ENCODE data around the gene PPARD. TPM values are rescaled to one million over a fixed set of nuclear protein-coding genes. Genes with fewer than 3 reads are reported as not detected.

PPARD gene
- total RNA-seq, 4 donors from 2014 or later = 6.3 to 16.7 (median 12.0) TPM

GRCh38 chr6:35309611-35310264 is 32.6 kb upstream of the PPARD start:
- ATAC-seq = no peak
- in situ Hi-C loops (cut with MboI; ENCODE audit: low sequenced_read_pairs in 4 of 4) = no loop called here

GRCh38 chr6:35310265-35310831 is 32.0 kb upstream of the PPARD start:
- DNase-seq (no peak), ATAC-seq (no peak)
- in situ Hi-C loops (cut with MboI; ENCODE audit: low sequenced_read_pairs in 4 of 4) = no loop called here
- Histone ChIP-seq H3K27me3 (no peaks in the 10 kb centered on the region), H3K4me1 (no peaks in the 10 kb centered on the region), H3K36me3 (no peaks in the 10 kb centered on the region), H3K9me3 (no peaks in the 10 kb centered on the region), H3K4me3 (no peak overlapping the region), H3K27ac (no peak overlapping the region)
- TF ChIP-seq POLR2A (IDR thresholded peaks at IDR 0.05) = no peak
- no peak for TF ChIP-seq CTCF (IDR thresholded peaks at IDR 0.05 in 4 of 5, conservative IDR thresholded peaks at IDR 0.05 in 1 of 5)
- intact Hi-C loops (cut with DNase I; ENCODE audit: low total_unique reads) = no loop called here

More at GRCh38 chr6:35309611-35310264, 32.6 kb upstream of the PPARD start:
- TF ChIP-seq CTCF (IDR thresholded peaks at IDR 0.05 in 4 of 5, conservative IDR thresholded peaks at IDR 0.05 in 1 of 5) (no peak), POLR2A (IDR thresholded peaks at IDR 0.05) (no peak)
- Histone ChIP-seq H3K4me1 (no peaks in the 10 kb centered on the region), H3K9me3 (no peaks in the 10 kb centered on the region), H3K4me3 (no peak overlapping the region), H3K27ac (no peak overlapping the region), H3K36me3 (no peaks in the 10 kb centered on the region), H3K27me3 (no peaks in the 10 kb centered on the region)
- no peak for DNase-seq
- intact Hi-C loops (cut with DNase I; ENCODE audit: low total_unique reads) = no loop called here

- Histone ChIP-seq H3K36me3 (no peaks in the 10 kb centered on the region), H3K4me3 (no peak overlapping the region), H3K27ac (no peak overlapping the region), H3K4me1 (no peaks in the 10 kb centered on the region), H3K9me3 (no peaks in the 10 kb centered on the region), H3K27me3 (no peaks in the 10 kb centered on the region)
- intact Hi-C loops (cut with DNase I; ENCODE audit: low total_unique reads) (no loop called here), in situ Hi-C loops (cut with MboI; ENCODE audit: low sequenced_read_pairs in 4 of 4) (no loop called here)
- ATAC-seq = no peak
- TF ChIP-seq POLR2A (IDR thresholded peaks at IDR 0.05) (no peak), CTCF (IDR thresholded peaks at IDR 0.05 in 4 of 5, conservative IDR thresholded peaks at IDR 0.05 in 1 of 5) (no peak)
- DNase-seq = no peak
Measured at GRCh38 chr6:35311390-35312075, 30.8 kb upstream of the PPARD start.

- no peak for TF ChIP-seq CTCF (IDR thresholded peaks at IDR 0.05 in 4 of 5, conservative IDR thresholded peaks at IDR 0.05 in 1 of 5)
- TF ChIP-seq POLR2A (IDR thresholded peaks at IDR 0.05) = no peak
- Histone ChIP-seq H3K27me3 (no peaks in the 10 kb centered on the region), H3K4me1 (no peaks in the 10 kb centered on the region), H3K36me3 (no peaks in the 10 kb centered on the region), H3K27ac (no peak overlapping the region), H3K4me3 (no peak overlapping the region), H3K9me3 (no peaks in the 10 kb centered on the region)
- no peak for ATAC-seq
- in situ Hi-C loops (cut with MboI; ENCODE audit: low sequenced_read_pairs in 4 of 4) = no loop called here
- no peak for DNase-seq
- intact Hi-C loops (cut with DNase I; ENCODE audit: low total_unique reads) = no loop called here
Measured at GRCh38 chr6:35312076-35312800, 30.1 kb upstream of the PPARD start.

Data from gastrocnemius medialis (tissue), 4 donors.